Neural crest cell (in vitro differentiated cells): ENCODE measurements around the gene DDX18. TPM values are rescaled to one million over a fixed set of nuclear protein-coding genes. Genes with fewer than 3 reads are reported as not detected.
A peak's percentile ranks its signal among the peaks of the same experiment; 100 is the strongest.

Experiments used
- DNase-seq: peaks from one replicate; pipeline ENCODE4 v3.0.0; 2021; ENCODE audit warnings: low read depth, mixed read lengths, low spot score
- H3K27ac Mint-ChIP-seq: one replicate; pipeline ENCODE4 v1.8.0; 2021; ENCODE audit warnings: mild to moderate bottlenecking, mixed read lengths; ENCODE audit not compliant: unreplicated experiment
- H3K27me3 Mint-ChIP-seq: 2 replicates; pipeline ENCODE4 v1.8.0; 2021; ENCODE audit warnings: low read depth, mild to moderate bottlenecking, mixed read lengths
- H3K36me3 Mint-ChIP-seq: 2 replicates; pipeline ENCODE4 v1.8.0; 2021; ENCODE audit warnings: low read depth, mild to moderate bottlenecking, mixed read lengths
- H3K4me1 Mint-ChIP-seq: 2 replicates; pipeline ENCODE4 v1.8.0; 2021; ENCODE audit warnings: mixed read lengths
- H3K4me3 Mint-ChIP-seq: one replicate; pipeline ENCODE4 v1.8.0; 2021; ENCODE audit warnings: mild to moderate bottlenecking, mixed read lengths
- H3K9me3 Mint-ChIP-seq: 2 replicates; pipeline ENCODE4 v1.8.0; 2021; ENCODE audit warnings: mixed read lengths
- long read RNA-seq: library from polyadenylated mRNA; unstranded; transcript quantifications from one replicate; pipeline ENCODE4 v2.0.0, GENCODE V29; 2020
- total RNA-seq: library from RNA; stranded (reverse); gene quantifications from 2 replicates; pipeline ENCODE4 v1.2.1, GENCODE V29; 2021
- TF ChIP-seq, protein P1 (sequence below): fragments of 200-600 bp; sonication (generic); conservative IDR thresholded peaks from 2 replicates; pipeline ENCODE4 v1.5.0; 2021; ENCODE audit warnings: antibody characterized with exemption, mild to moderate bottlenecking

DDX18 gene
- 76.7 and 77.9 TPM in 2 replicates for total RNA-seq
- long read RNA-seq, transcript DDX18-201 (14 exons, 3,796 nt): major isoform, 36 of 60 reads
- long read RNA-seq, partial matches to known transcripts: 18 of 60 reads
- long read RNA-seq, other reads (novel, unspliced or antisense): 6 of 60 reads

DNA sequence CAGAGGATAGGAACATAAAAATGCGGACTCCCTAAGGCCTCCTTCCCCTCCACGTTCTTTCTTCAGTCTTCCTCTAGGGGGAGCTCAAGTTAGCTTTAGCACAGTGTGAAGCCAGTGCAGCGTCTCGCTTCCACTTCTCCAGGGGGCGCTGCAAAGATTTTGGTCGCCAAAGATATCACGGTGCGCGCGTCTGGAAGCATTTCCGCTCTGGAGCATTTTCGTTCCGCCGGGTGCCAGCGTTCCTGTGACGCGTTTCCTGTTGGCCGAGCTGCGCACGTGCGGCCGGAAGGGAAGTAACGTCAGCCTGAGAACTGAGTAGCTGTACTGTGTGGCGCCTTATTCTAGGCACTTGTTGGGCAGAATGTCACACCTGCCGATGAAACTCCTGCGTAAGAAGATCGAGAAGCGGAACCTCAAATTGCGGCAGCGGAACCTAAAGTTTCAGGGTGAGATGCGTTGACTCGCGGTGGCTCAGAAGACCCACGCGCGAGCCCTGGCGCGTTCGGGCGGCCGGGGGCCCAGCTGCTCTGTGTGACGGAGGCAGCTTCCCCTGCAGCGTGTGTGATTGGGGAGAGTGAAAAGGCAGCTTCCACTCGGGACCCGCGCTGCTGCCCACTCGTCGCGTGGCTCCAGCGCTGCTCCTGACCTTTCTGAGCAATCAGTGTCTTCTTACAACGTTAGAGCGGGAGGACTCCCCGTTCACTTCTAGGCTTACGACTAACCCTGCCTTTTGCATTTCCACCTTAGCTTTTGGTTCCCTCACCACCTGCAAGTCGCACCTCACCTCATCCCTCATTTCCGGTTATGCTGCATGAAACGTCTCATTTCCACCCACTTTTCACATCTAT lies at the start of gene DDX18:
TSS of gene DDX18 (plus strand) at position 275 of the 848 bp plus-strand sequence. CDS start at position 362, 87 bp downstream.
- H3K4me1 Mint-ChIP-seq: peaks cover 18% of the 10 kb centered on the region
- peak; percentile 98 for DNase-seq
- peaks cover 15% of the 10 kb centered on the region for H3K27me3 Mint-ChIP-seq
- H3K27ac Mint-ChIP-seq: peak within 1 kb of the TSS; percentile 92
- no peaks in the 10 kb centered on the region for H3K9me3 Mint-ChIP-seq
- TF ChIP-seq, protein P1, sequence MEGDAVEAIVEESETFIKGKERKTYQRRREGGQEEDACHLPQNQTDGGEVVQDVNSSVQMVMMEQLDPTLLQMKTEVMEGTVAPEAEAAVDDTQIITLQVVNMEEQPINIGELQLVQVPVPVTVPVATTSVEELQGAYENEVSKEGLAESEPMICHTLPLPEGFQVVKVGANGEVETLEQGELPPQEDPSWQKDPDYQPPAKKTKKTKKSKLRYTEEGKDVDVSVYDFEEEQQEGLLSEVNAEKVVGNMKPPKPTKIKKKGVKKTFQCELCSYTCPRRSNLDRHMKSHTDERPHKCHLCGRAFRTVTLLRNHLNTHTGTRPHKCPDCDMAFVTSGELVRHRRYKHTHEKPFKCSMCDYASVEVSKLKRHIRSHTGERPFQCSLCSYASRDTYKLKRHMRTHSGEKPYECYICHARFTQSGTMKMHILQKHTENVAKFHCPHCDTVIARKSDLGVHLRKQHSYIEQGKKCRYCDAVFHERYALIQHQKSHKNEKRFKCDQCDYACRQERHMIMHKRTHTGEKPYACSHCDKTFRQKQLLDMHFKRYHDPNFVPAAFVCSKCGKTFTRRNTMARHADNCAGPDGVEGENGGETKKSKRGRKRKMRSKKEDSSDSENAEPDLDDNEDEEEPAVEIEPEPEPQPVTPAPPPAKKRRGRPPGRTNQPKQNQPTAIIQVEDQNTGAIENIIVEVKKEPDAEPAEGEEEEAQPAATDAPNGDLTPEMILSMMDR: peak; percentile 99
- H3K36me3 Mint-ChIP-seq: no peaks in the 10 kb centered on the region
- peak within 1 kb of the TSS; percentile 91 for H3K4me3 Mint-ChIP-seq

- Mint-ChIP-seq H3K4me3 (no peak overlapping the region), H3K4me1 (no peaks in the 10 kb centered on the region), H3K36me3 (no peaks in the 10 kb centered on the region), H3K9me3 (no peaks in the 10 kb centered on the region), H3K27ac (no peak overlapping the region), H3K27me3 (no peaks in the 10 kb centered on the region)
- TF ChIP-seq, protein P1: no peak
- no peak for DNase-seq
Measured at GRCh38 chr2:117770730-117771129, 43.8 kb upstream of the DDX18 start.

DNA sequence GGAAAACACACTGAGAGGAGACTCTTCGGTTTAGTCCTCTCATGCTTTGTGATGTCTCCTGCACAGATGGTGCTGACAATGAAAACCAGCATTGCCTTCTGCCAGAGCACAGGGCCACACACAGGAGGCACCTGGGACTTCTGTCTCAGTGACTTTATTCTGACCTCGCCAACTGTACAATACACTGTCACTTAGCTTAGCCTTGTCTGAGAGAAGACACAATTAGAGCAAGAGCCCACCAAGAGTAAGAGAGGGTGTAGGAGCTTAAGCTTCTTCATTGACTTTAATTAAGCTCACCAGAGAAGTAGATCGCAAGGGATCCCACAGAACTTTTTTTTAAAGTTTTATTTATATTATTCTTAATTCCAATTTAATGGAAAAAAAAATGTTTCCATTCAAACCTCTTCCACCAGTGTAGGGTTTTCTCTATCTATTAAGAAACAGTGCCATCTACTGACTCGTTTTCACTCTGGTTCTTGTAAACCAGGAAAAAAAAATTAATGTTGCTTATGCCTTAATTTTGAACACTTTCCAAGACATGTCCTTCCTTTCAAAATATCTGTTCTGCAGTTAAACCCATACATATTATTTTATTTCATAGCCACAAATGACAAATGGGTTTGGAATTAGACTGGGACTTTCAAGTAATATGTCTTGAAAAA lies 42.4 kb upstream of the DDX18 start:
- DNase-seq: no peak

GRCh38 chr2:117774716-117775115 lies 39.8 kb upstream of the DDX18 start:
- DNase-seq: no peak

More for the DNA sequence above, 42.4 kb upstream of the DDX18 start:
- H3K27ac Mint-ChIP-seq: no peak overlapping the region
- H3K4me3 Mint-ChIP-seq: no peak overlapping the region
- H3K4me1 Mint-ChIP-seq: no peaks in the 10 kb centered on the region
- no peaks in the 10 kb centered on the region for H3K36me3 Mint-ChIP-seq
- H3K27me3 Mint-ChIP-seq: no peaks in the 10 kb centered on the region
- no peaks in the 10 kb centered on the region for H3K9me3 Mint-ChIP-seq
- TF ChIP-seq, protein P1: peak; percentile 80

GRCh38 chr2:117775703-117776219 lies 38.7 kb upstream of the DDX18 start:
- H3K4me1 Mint-ChIP-seq: no peaks in the 10 kb centered on the region
- H3K36me3 Mint-ChIP-seq: peaks cover 3% of the 10 kb centered on the region
- H3K27me3 Mint-ChIP-seq: no peaks in the 10 kb centered on the region
- H3K27ac Mint-ChIP-seq: no peak overlapping the region
- DNase-seq: no peak
- TF ChIP-seq, protein P1: no peak
- no peak overlapping the region for H3K4me3 Mint-ChIP-seq
- H3K9me3 Mint-ChIP-seq: no peaks in the 10 kb centered on the region

More at GRCh38 chr2:117774716-117775115, 39.8 kb upstream of the DDX18 start:
- Mint-ChIP-seq H3K4me3 (no peak overlapping the region), H3K27ac (no peak overlapping the region), H3K4me1 (no peaks in the 10 kb centered on the region), H3K9me3 (no peaks in the 10 kb centered on the region), H3K36me3 (peaks cover 3% of the 10 kb centered on the region), H3K27me3 (no peaks in the 10 kb centered on the region)
- TF ChIP-seq, protein P1: no peak
